PFSK-1 (cell line): ENCODE data around the gene TENM3.

Experiments used
- FOXP2 ChIP-seq: optimal IDR thresholded peaks from 2 replicates; pipeline ENCODE3; 2011; ENCODE audit warnings: borderline replicate concordance, control low read depth, inconsistent platforms; ENCODE audit not compliant: insufficient read depth; ENCODE audit errors: extremely low read length, extremely low read depth
- POLR2AphosphoS5 ChIP-seq: IDR thresholded peaks from 2 replicates; pipeline ENCODE4 v1.6.1; 2012; ENCODE audit warnings: low read depth, mild to moderate bottlenecking, control low read depth, low read length, moderate library complexity
- SIN3A ChIP-seq: IDR thresholded peaks from 2 replicates; pipeline ENCODE4 v1.6.1; 2012; ENCODE audit warnings: mild to moderate bottlenecking, low read length, moderate library complexity, borderline replicate concordance; ENCODE audit not compliant: insufficient read depth
- TAF1 ChIP-seq: IDR thresholded peaks from 2 replicates; pipeline ENCODE4 v1.6.1; 2012; ENCODE audit warnings: low read length, control low read depth, borderline replicate concordance; ENCODE audit not compliant: insufficient read depth
- TF ChIP-seq, protein P1 (sequence below), 2 experiments: IDR thresholded peaks; 2 replicates each; pipeline versions ENCODE4 v1.6.1 to v1.8.0; 2011 to 2012; ENCODE audit warnings: low read depth in 2 of 2, low read length in 2 of 2, control low read depth in 1 of 2, inconsistent platforms in 1 of 2, mild to moderate bottlenecking in 1 of 2, moderate library complexity in 1 of 2; ENCODE audit not compliant: insufficient read depth in 1 of 2

TENM3 gene

DNA sequence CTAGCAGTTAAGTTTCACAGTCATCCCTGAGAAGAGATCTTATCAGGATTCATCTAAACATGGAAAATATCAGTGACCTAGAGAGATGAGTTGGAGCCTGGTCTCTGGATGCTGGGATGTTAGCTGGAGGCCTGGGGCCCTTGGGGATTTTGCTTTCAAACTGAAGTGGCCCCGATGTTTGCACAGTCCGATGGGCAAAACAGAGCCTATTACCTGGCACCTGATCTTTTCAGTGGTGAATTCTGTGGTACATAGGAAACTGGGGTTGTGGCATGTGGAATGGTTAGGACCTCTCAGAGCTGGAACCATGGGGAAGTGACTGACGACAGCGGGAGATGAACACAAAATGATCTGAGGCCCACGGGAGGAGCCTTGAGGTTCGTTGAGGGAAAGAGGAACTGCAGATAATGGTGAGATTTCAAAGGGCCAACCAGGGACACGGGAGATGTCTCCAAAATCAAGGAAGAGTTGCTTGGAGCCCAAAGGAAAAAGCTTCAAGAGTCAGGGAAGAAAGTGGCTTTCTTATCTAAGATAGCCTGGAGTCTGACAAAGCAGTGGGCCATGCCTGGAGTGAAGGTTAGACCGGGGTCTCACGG lies 17.8 kb upstream of the TENM3 start:
- no peak for TF ChIP-seq TAF1
- no peak for TF ChIP-seq SIN3A
- TF ChIP-seq, protein P1, sequence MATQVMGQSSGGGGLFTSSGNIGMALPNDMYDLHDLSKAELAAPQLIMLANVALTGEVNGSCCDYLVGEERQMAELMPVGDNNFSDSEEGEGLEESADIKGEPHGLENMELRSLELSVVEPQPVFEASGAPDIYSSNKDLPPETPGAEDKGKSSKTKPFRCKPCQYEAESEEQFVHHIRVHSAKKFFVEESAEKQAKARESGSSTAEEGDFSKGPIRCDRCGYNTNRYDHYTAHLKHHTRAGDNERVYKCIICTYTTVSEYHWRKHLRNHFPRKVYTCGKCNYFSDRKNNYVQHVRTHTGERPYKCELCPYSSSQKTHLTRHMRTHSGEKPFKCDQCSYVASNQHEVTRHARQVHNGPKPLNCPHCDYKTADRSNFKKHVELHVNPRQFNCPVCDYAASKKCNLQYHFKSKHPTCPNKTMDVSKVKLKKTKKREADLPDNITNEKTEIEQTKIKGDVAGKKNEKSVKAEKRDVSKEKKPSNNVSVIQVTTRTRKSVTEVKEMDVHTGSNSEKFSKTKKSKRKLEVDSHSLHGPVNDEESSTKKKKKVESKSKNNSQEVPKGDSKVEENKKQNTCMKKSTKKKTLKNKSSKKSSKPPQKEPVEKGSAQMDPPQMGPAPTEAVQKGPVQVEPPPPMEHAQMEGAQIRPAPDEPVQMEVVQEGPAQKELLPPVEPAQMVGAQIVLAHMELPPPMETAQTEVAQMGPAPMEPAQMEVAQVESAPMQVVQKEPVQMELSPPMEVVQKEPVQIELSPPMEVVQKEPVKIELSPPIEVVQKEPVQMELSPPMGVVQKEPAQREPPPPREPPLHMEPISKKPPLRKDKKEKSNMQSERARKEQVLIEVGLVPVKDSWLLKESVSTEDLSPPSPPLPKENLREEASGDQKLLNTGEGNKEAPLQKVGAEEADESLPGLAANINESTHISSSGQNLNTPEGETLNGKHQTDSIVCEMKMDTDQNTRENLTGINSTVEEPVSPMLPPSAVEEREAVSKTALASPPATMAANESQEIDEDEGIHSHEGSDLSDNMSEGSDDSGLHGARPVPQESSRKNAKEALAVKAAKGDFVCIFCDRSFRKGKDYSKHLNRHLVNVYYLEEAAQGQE (IDR thresholded peaks at IDR 0.05; ENCODE audit: insufficient read depth in 1 of 2, low read depth in 2 of 2, low read length in 2 of 2) = no peak
- no peak for TF ChIP-seq FOXP2
- TF ChIP-seq POLR2AphosphoS5 = no peak

DNA sequence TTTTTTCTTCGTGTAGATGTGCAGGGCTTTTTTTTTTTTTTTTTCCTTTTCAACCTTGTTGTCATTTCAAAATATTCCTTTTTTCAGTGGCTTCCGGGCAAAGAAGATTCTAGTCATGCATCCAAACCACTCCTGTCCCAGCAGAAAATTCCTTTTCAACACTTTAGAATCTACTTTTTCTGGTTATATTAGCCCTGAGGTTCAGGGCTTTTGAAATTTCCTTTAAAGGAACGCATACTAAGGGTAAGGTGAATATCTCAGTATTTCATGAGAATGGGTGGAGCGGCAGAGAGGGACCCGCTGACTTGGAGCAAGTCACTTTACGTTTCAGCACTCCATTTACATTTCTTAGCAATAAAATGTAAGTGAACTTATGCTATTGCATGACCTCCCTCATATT lies 15.6 kb upstream of the TENM3 start:
- no peak for TF ChIP-seq POLR2AphosphoS5
- TF ChIP-seq, protein P1 (IDR thresholded peaks at IDR 0.05; ENCODE audit: insufficient read depth in 1 of 2, low read depth in 2 of 2, low read length in 2 of 2) = no peak
- TF ChIP-seq FOXP2 = no peak
- no peak for TF ChIP-seq TAF1
- no peak for TF ChIP-seq SIN3A

DNA sequence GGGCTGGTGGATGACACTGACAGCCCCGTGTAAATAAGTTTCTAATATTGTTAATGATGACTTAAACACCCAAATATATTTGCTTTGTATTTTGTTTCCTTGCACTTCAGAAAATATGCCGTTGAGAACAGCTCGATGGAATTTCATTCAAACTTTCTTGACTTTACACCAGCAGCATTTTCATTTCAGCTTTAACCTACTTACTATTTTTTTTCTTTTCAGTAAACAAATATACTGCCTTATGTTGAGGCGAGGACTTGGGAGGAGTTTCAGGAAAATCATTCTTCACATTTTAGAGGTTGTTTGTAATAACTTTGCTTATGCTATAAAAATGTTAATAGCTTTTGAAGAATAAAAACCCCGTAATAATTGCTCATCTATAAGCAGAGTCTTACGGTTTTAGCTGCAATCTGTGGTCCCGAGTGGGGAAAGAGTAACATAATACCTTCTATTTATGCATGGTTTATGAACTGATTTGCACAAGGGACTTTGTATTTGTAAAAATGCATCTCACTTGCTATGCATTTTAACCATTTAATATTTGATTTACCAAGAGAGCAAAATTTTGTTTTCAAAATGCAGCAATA lies 14.1 kb upstream of the TENM3 start:
- no peak for TF ChIP-seq POLR2AphosphoS5
- no peak for TF ChIP-seq FOXP2
- no peak for TF ChIP-seq TAF1
- TF ChIP-seq SIN3A = no peak
- TF ChIP-seq, protein P1 (IDR thresholded peaks at IDR 0.05; ENCODE audit: insufficient read depth in 1 of 2, low read depth in 2 of 2, low read length in 2 of 2) = no peak

DNA sequence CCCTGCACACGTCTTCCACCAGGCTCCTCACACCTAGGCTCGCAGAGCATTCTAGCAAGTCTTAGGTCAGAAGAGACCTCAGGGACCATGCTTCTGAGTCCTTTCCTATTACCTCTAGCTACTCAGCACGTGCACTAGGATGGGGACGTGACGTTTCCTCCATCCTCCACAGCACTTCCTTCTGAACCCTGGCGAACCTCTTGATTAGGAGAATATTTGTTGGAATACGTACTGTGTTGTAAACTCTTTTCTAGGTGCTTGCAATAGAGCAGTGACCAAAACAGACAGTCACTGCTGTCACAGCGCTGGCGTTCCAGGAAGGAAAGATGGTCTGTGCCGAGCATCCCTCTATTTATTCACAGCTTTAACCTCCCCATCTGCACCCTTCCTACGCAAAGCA lies 12.9 kb upstream of the TENM3 start:
- TF ChIP-seq TAF1 (no peak), SIN3A (no peak), POLR2AphosphoS5 (no peak), FOXP2 (no peak)
- TF ChIP-seq, protein P1 (IDR thresholded peaks at IDR 0.05; ENCODE audit: insufficient read depth in 1 of 2, low read depth in 2 of 2, low read length in 2 of 2) = no peak

DNA sequence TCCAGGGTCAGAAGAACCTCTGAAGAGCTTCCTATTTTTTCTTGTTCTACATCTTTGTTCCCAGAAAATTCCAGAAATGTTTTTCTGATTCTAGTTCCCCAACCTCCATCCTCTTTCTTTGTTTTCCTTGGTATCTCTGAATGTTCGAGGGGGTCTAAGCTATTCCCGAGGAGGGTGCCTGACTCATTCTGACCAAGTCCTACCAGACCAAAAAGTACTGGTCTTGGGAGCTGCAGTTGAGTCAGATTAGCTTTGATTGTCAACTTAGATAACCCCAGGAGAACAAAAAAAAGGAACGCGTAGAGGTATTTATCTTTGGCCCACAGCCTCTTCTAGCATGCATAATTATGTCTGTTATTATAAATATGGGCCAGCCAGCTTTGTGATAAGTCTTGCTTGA lies 12.1 kb upstream of the TENM3 start:
- TF ChIP-seq FOXP2 (no peak), TAF1 (no peak), POLR2AphosphoS5 (no peak), SIN3A (no peak)
- TF ChIP-seq, protein P1 (IDR thresholded peaks at IDR 0.05; ENCODE audit: insufficient read depth in 1 of 2, low read depth in 2 of 2, low read length in 2 of 2) = no peak
